Neural cell (in vitro differentiated cells): Measurements from ENCODE around the gene KCNK15. TPM values are rescaled to one million over a fixed set of nuclear protein-coding genes. Genes with fewer than 3 reads are reported as not detected.

ENCODE experiments used
- H2AFZ ChIP-seq: fragments of 200-600, 300-800 bp; sonication (generic), shearing (Covaris generic); 2 replicates; pipeline ENCODE4 v1.6.0; 2014; ENCODE audit warnings: low read depth, mild to moderate bottlenecking, antibody characterized with exemption, low read length, moderate library complexity
- H3F3A ChIP-seq: fragments of 200-600 bp; shearing (Covaris generic); 2 replicates; pipeline ENCODE4 v1.6.1; 2016; ENCODE audit warnings: mild to moderate bottlenecking, moderate library complexity, mixed read lengths, antibody characterized with exemption, low read length; ENCODE audit not compliant: insufficient read depth, poor library complexity, severe bottlenecking
- H3K27ac ChIP-seq: fragments of 200-600, 300-800 bp; sonication (generic), shearing (Covaris generic); 2 replicates; pipeline ENCODE4 v1.5.1; 2014; ENCODE audit warnings: mild to moderate bottlenecking, low read length, moderate library complexity
- H3K27me3 ChIP-seq: fragments of 300-800, 200-600 bp; sonication (generic), shearing (Covaris generic); 2 replicates; pipeline ENCODE4 v1.6.0; 2014; ENCODE audit warnings: mild to moderate bottlenecking, low read depth, low read length, moderate library complexity; ENCODE audit not compliant: insufficient read depth
- H3K36me3 ChIP-seq: fragments of 300-800, 200-600 bp; sonication (generic), shearing (Covaris generic); 2 replicates; pipeline ENCODE4 v1.5.1; 2014; ENCODE audit warnings: mild to moderate bottlenecking, antibody characterized with exemption, low read length, moderate library complexity; ENCODE audit not compliant: insufficient read depth
- H3K4me2 ChIP-seq: fragments of 300-800, 200-600 bp; sonication (generic), shearing (Covaris generic); 2 replicates; pipeline ENCODE4 v1.6.0; 2014; ENCODE audit warnings: mild to moderate bottlenecking, low read length
- H3K4me3 ChIP-seq: fragments of 300-800, 200-600 bp; sonication (generic), shearing (Covaris generic); 2 replicates; pipeline ENCODE4 v1.5.1; 2014; ENCODE audit warnings: mild to moderate bottlenecking, low read length, moderate library complexity
- H3K79me2 ChIP-seq: fragments of 200-600 bp; shearing (Covaris generic); replicated peaks from 2 replicates; pipeline ENCODE4 v1.6.0; 2014; ENCODE audit warnings: mild to moderate bottlenecking, low read length, moderate library complexity; ENCODE audit not compliant: insufficient read depth
- H3K9ac ChIP-seq: fragments of 300-800, 200-600 bp; sonication (generic), shearing (Covaris generic); 2 replicates; pipeline ENCODE4 v1.6.1; 2016; ENCODE audit warnings: mild to moderate bottlenecking, low read length, mixed read lengths
- H3K9me2 ChIP-seq: fragments of 200-600 bp; shearing (Covaris generic); 2 replicates; pipeline ENCODE4 v1.6.1; 2016; ENCODE audit warnings: mild to moderate bottlenecking, low read length, mixed read lengths; ENCODE audit not compliant: insufficient read depth
- H3K9me3 ChIP-seq: fragments of 200-600, 300-800 bp; sonication (generic), shearing (Covaris generic); 2 replicates; pipeline ENCODE4 v1.6.1; 2016; ENCODE audit warnings: mild to moderate bottlenecking, mixed run types, low read length, moderate library complexity, mixed read lengths
- H4K20me1 ChIP-seq: fragments of 200-600 bp; shearing (Covaris generic); 2 replicates; pipeline ENCODE4 v1.6.1; 2016; ENCODE audit warnings: mild to moderate bottlenecking, mixed run types; ENCODE audit not compliant: insufficient read depth
- CTCF ChIP-seq: fragments of 450-650 bp; IDR thresholded peaks from 2 replicates; pipeline ENCODE4 v1.5.1; 2014; ENCODE audit warnings: antibody characterized with exemption, mild to moderate bottlenecking, moderate library complexity; ENCODE audit not compliant: poor library complexity, severe bottlenecking
- EP300 ChIP-seq: fragments of 450-650 bp; conservative IDR thresholded peaks from 2 replicates; pipeline ENCODE4 v1.6.1; 2014; ENCODE audit warnings: antibody characterized with exemption, mild to moderate bottlenecking, moderate library complexity; ENCODE audit not compliant: poor library complexity, severe bottlenecking
- EZH2 ChIP-seq: fragments of 200-600, 300-800 bp; shearing (Covaris generic), sonication (generic); IDR thresholded peaks from 2 replicates; pipeline ENCODE4 v1.6.1; 2014; ENCODE audit warnings: antibody characterized with exemption, low read length, borderline replicate concordance, mild to moderate bottlenecking; ENCODE audit not compliant: insufficient read depth, poor library complexity, severe bottlenecking
- MXI1 ChIP-seq: fragments of 450-650 bp; conservative IDR thresholded peaks from 2 replicates; pipeline ENCODE4 v1.6.1; 2014; ENCODE audit warnings: antibody characterized with exemption, mild to moderate bottlenecking; ENCODE audit not compliant: poor library complexity, severe bottlenecking
- POLR2AphosphoS5 ChIP-seq: IDR thresholded peaks from 2 replicates; pipeline ENCODE4 v1.6.1; 2012
- RAD21 ChIP-seq: fragments of 450-650 bp; conservative IDR thresholded peaks from 2 replicates; pipeline ENCODE4 v1.6.1; 2014; ENCODE audit warnings: antibody characterized with exemption, mild to moderate bottlenecking, moderate library complexity
- REST ChIP-seq: IDR thresholded peaks from 2 replicates; pipeline ENCODE4 v1.6.1; 2012; ENCODE audit warnings: borderline replicate concordance
- SMC3 ChIP-seq: fragments of 450-650 bp; conservative IDR thresholded peaks from 2 replicates; pipeline ENCODE4 v1.6.1; 2014; ENCODE audit warnings: antibody characterized with exemption, mild to moderate bottlenecking, moderate library complexity; ENCODE audit not compliant: poor library complexity
- TAF1 ChIP-seq: IDR thresholded peaks from 2 replicates; pipeline ENCODE4 v1.6.1; 2012; ENCODE audit warnings: low read depth
- polyA plus RNA-seq: library from polyadenylated mRNA; depleted of rRNA; stranded (reverse); fragments of >200 nt; gene quantifications from 2 replicates; pipeline ENCODE4 v1.2.3, GENCODE V29; 2014

KCNK15 gene
- polyA plus RNA-seq, 1 donor from 2014 or later = not detected

DNA sequence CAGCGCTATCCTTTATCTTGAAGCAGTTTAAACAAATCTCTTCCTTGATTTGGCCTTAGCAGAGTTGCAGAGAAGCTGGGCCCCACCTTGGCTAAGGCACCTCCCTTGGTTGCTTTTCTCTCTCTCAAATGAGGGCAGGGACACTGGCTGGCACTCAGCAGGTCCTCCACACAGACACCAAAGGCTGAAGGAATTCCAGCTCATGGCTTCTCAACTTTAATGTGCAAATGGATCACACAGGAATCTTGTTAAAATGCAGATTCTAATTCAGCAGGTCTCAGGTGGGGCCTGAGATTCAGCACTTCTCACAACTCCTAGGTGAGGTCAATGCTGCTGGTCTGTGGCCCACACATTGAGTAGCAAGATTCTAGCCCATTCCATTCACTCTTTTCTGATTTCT, 39.0 kb downstream of the KCNK15 start:
- no peak overlapping the region for H3K4me2 ChIP-seq

DNA sequence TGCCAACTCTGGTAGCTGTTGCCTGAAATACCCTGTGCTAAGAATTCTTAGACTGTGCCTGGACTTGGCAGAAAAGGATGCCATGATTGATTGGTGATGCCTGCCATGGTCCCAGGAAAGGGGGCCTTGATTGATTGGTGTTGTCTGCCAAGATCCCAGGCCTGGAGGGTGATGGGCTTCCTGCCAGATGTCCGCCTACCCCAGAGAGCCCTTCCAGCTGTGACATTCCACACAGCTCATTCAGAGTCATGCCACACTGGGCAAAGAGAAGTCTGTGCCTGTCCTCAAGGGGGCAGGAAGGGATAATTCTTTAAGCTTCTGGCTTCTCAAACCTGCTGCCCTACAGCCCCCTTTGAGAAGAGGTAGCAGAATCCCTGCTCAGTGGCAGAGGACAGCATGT, 40.1 kb downstream of the KCNK15 start:
- no peak overlapping the region for H3K4me2 ChIP-seq

More for the DNA sequence above, 39.0 kb downstream of the KCNK15 start:
- H3K36me3 ChIP-seq = no peaks in the 10 kb centered on the region
- no peaks in the 10 kb centered on the region for H3K9me2 ChIP-seq
- H3F3A ChIP-seq = no peaks in the 10 kb centered on the region
- no peak overlapping the region for H3K27ac ChIP-seq
- no peaks in the 10 kb centered on the region for H3K79me2 ChIP-seq
- no peaks in the 10 kb centered on the region for H3K9me3 ChIP-seq
- H3K9ac ChIP-seq = no peak overlapping the region
- no peak overlapping the region for H3K4me3 ChIP-seq
- H4K20me1 ChIP-seq = no peaks in the 10 kb centered on the region
- H2AFZ ChIP-seq = no peak overlapping the region
- no peaks in the 10 kb centered on the region for H3K27me3 ChIP-seq
- no peak for TF ChIP-seq POLR2AphosphoS5
- no peak for TF ChIP-seq CTCF
- no peak for TF ChIP-seq SMC3
- TF ChIP-seq MXI1 = no peak
- TF ChIP-seq EZH2 = no peak
- no peak for TF ChIP-seq EP300
- TF ChIP-seq RAD21 = no peak
- no peak for TF ChIP-seq REST
- TF ChIP-seq TAF1 = no peak

More for the DNA sequence above, 40.1 kb downstream of the KCNK15 start:
- H4K20me1 ChIP-seq = no peaks in the 10 kb centered on the region
- no peaks in the 10 kb centered on the region for H3K36me3 ChIP-seq
- no peaks in the 10 kb centered on the region for H3K79me2 ChIP-seq
- H3F3A ChIP-seq = no peaks in the 10 kb centered on the region
- H3K27me3 ChIP-seq = no peaks in the 10 kb centered on the region
- no peak overlapping the region for H3K27ac ChIP-seq
- no peaks in the 10 kb centered on the region for H3K9me3 ChIP-seq
- no peak overlapping the region for H3K4me3 ChIP-seq
- H2AFZ ChIP-seq = no peak overlapping the region
- H3K9ac ChIP-seq = no peak overlapping the region
- H3K9me2 ChIP-seq = no peaks in the 10 kb centered on the region
- TF ChIP-seq TAF1 (no peak), CTCF (no peak)
